Keratinocyte (primary cell): Measurements from ENCODE around the gene CMIP. TPM values are rescaled to one million over a fixed set of nuclear protein-coding genes. Genes with fewer than 3 reads are reported as not detected.

ENCODE experiments used
- DNase-seq: peaks from one replicate; pipeline ENCODE4 v3.0.0-alpha.2; 2011; ENCODE audit warnings: low read depth, missing footprints, low spot score
- FAIRE-seq: peaks from 2 replicates; lab custom pipeline; 2011; peaks lifted over from hg19 to GRCh38; lab: Jason Lieb, UNC
- H2AFZ ChIP-seq: 2 replicates; pipeline ENCODE4 v1.6.0; 2012; ENCODE audit warnings: low read length, control low read depth, inconsistent platforms; ENCODE audit not compliant: control insufficient read depth
- H3K27ac ChIP-seq: 2 replicates; pipeline ENCODE4 v1.5.1; 2011; ENCODE audit warnings: low read length; ENCODE audit not compliant: control insufficient read depth, insufficient read depth
- H3K27me3 ChIP-seq: 3 replicates; pipeline ENCODE4 v1.6.0; 2011; ENCODE audit warnings: low read length; ENCODE audit not compliant: control insufficient read depth, insufficient read depth; ENCODE audit errors: extremely low read depth
- H3K36me3 ChIP-seq, 2 experiments: 2 replicates in 1 of 2; 3 replicates in 1 of 2; pipeline ENCODE4 v1.5.1; 2011; ENCODE audit warnings: low read length in 2 of 2, mild to moderate bottlenecking in 1 of 2; ENCODE audit not compliant: control insufficient read depth in 2 of 2, insufficient read depth in 2 of 2; ENCODE audit errors: extremely low read depth in 1 of 2
- H3K4me1 ChIP-seq: 3 replicates; pipeline ENCODE4 v1.5.1; 2011; ENCODE audit warnings: low read length; ENCODE audit not compliant: control insufficient read depth, insufficient read depth; ENCODE audit errors: extremely low read depth
- H3K4me2 ChIP-seq: 3 replicates; pipeline ENCODE4 v1.6.0; 2011; ENCODE audit warnings: low read depth, low read length; ENCODE audit not compliant: control insufficient read depth, insufficient read depth; ENCODE audit errors: extremely low read depth
- H3K4me3 ChIP-seq, 3 experiments: fragments of 200-600 bp in 1 of 3; sonication (generic) in 1 of 3; 2 replicates in 2 of 3; 3 replicates in 1 of 3; pipeline ENCODE4 v1.5.1; 2011 to 2016; ENCODE audit warnings: low read length in 3 of 3, mild to moderate bottlenecking in 3 of 3, control low read depth in 2 of 3, inconsistent platforms in 1 of 3, low read depth in 1 of 3, mixed read lengths in 1 of 3, mixed run types in 1 of 3, moderate library complexity in 1 of 3; ENCODE audit not compliant: control insufficient read depth in 2 of 3, insufficient read depth in 2 of 3; ENCODE audit errors: extremely low read depth in 1 of 3
- H3K79me2 ChIP-seq: 2 replicates; pipeline ENCODE4 v1.6.0; 2012; ENCODE audit warnings: low read length; ENCODE audit not compliant: control insufficient read depth, insufficient read depth
- H3K9ac ChIP-seq: 3 replicates; pipeline ENCODE4 v1.6.0; 2011; ENCODE audit warnings: low read length; ENCODE audit not compliant: control insufficient read depth, insufficient read depth; ENCODE audit errors: extremely low read depth
- H3K9me1 ChIP-seq: 3 replicates; pipeline ENCODE4 v1.6.0; 2011; ENCODE audit warnings: low read length; ENCODE audit not compliant: control insufficient read depth, insufficient read depth; ENCODE audit errors: extremely low read depth
- H3K9me3 ChIP-seq: 2 replicates; pipeline ENCODE4 v1.5.1; 2012; ENCODE audit warnings: low read depth, low read length; ENCODE audit not compliant: control insufficient read depth
- H4K20me1 ChIP-seq: 3 replicates; pipeline ENCODE4 v1.6.0; 2011; ENCODE audit warnings: low read length; ENCODE audit not compliant: control insufficient read depth, insufficient read depth; ENCODE audit errors: extremely low read depth
- EZH2 ChIP-seq: IDR thresholded peaks from one replicate; pipeline ENCODE4 v1.6.1; 2012; ENCODE audit warnings: inconsistent platforms, mild to moderate bottlenecking, low read length, moderate library complexity
- dilution Hi-C: fragments of 300-500 bp; cut with MboI; formaldehyde crosslinking; loops from one replicate; pipeline ENCODE4 v1.7.0; 2020; ENCODE audit warnings: low sequenced_read_pairs; ENCODE audit not compliant: extremely low pct_ligation_motif_present
- polyA plus RNA-seq, 5 experiments: library from polyadenylated mRNA; depleted of rRNA in 3 of 5; stranded (reverse) in 3 of 5; stranded (forward) in 1 of 5; unstranded in 1 of 5; fragments of >200 nt; gene quantifications; 1 replicate in 1 of 5; 2 replicates in 3 of 5; 3 replicates in 1 of 5; pipeline versions ENCODE4 v1.2.1 to v1.2.3, GENCODE V29; 2011 to 2012; ENCODE audit warnings: missing spikeins in 2 of 5, low read depth in 1 of 5, low replicate concordance in 1 of 5
- TF ChIP-seq, protein P1 (sequence below), 3 experiments: IDR thresholded peaks in 1 of 3; conservative IDR thresholded peaks in 1 of 3; optimal IDR thresholded peaks in 1 of 3; 2 replicates in 2 of 3; 3 replicates in 1 of 3; pipeline versions ENCODE3 to v1.5.1; 2011; ENCODE audit warnings: low read length in 3 of 3, mild to moderate bottlenecking in 3 of 3, moderate library complexity in 2 of 3, control low read depth in 1 of 3, inconsistent platforms in 1 of 3; ENCODE audit not compliant: insufficient read depth in 2 of 3; ENCODE audit errors: extremely low read depth in 1 of 3

Gene CMIP
- polyA plus RNA-seq, 1 donor (not counting 4 experiments of a cell fraction or from before 2014, with no cell fraction given) = 5.0 TPM

GRCh38 chr16:81551821-81552304, 107.3 kb downstream of the CMIP start:
- peak overlapping the region; percentile 33 for H3K4me2 ChIP-seq
- peaks cover 8% of the 10 kb centered on the region for H3K9me1 ChIP-seq
- TF ChIP-seq, protein P1, sequence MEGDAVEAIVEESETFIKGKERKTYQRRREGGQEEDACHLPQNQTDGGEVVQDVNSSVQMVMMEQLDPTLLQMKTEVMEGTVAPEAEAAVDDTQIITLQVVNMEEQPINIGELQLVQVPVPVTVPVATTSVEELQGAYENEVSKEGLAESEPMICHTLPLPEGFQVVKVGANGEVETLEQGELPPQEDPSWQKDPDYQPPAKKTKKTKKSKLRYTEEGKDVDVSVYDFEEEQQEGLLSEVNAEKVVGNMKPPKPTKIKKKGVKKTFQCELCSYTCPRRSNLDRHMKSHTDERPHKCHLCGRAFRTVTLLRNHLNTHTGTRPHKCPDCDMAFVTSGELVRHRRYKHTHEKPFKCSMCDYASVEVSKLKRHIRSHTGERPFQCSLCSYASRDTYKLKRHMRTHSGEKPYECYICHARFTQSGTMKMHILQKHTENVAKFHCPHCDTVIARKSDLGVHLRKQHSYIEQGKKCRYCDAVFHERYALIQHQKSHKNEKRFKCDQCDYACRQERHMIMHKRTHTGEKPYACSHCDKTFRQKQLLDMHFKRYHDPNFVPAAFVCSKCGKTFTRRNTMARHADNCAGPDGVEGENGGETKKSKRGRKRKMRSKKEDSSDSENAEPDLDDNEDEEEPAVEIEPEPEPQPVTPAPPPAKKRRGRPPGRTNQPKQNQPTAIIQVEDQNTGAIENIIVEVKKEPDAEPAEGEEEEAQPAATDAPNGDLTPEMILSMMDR (optimal IDR thresholded peaks at IDR 0.05 in 1 of 3, IDR thresholded peaks at IDR 0.05 in 1 of 3, conservative IDR thresholded peaks at IDR 0.05 in 1 of 3; ENCODE audit: extremely low read depth in 1 of 3, insufficient read depth in 2 of 3, low read length in 3 of 3) = no peak
- TF ChIP-seq EZH2 = no peak
- H3K36me3 ChIP-seq = peaks cover 5 to 7% of the 10 kb centered on the region in 2 experiments
- no peak overlapping the region for H2AFZ ChIP-seq
- H3K4me1 ChIP-seq = peaks cover 48% of the 10 kb centered on the region
- no peaks in the 10 kb centered on the region for H3K27me3 ChIP-seq
- no peak overlapping the region for H3K4me3 ChIP-seq
- dilution Hi-C loops = no loop called here
- H3K9me3 ChIP-seq = no peaks in the 10 kb centered on the region
- peak overlapping the region; percentile 61 for H3K27ac ChIP-seq
- peaks cover 99% of the 10 kb centered on the region for H3K79me2 ChIP-seq
- DNase-seq (no peak), FAIRE-seq (no peak)
- H3K9ac ChIP-seq = peak overlapping the region; percentile 29
- peaks cover 3% of the 10 kb centered on the region for H4K20me1 ChIP-seq

GRCh38 chr16:81552743-81553079, 108.1 kb downstream of the CMIP start:
- DNase-seq (no peak), FAIRE-seq (no peak)
- peaks cover 5 to 8% of the 10 kb centered on the region in 2 experiments for H3K36me3 ChIP-seq
- H3K79me2 ChIP-seq = peaks cover 99% of the 10 kb centered on the region
- peak overlapping the region; percentile 64 for H3K4me2 ChIP-seq
- peaks cover 8% of the 10 kb centered on the region for H3K9me1 ChIP-seq
- H3K27me3 ChIP-seq = no peaks in the 10 kb centered on the region
- peak overlapping the region; percentile 61 for H3K27ac ChIP-seq
- no peak overlapping the region for H2AFZ ChIP-seq
- H4K20me1 ChIP-seq = peaks cover 3% of the 10 kb centered on the region
- no peak overlapping the region for H3K4me3 ChIP-seq
- no peaks in the 10 kb centered on the region for H3K9me3 ChIP-seq
- TF ChIP-seq, protein P1 (optimal IDR thresholded peaks at IDR 0.05 in 1 of 3, IDR thresholded peaks at IDR 0.05 in 1 of 3, conservative IDR thresholded peaks at IDR 0.05 in 1 of 3; ENCODE audit: extremely low read depth in 1 of 3, insufficient read depth in 2 of 3, low read length in 3 of 3) = peak in 2 of 3 experiments; percentile 8 to 17
- TF ChIP-seq EZH2 = no peak
- peak overlapping the region; percentile 66 for H3K9ac ChIP-seq
- H3K4me1 ChIP-seq = peaks cover 48% of the 10 kb centered on the region
- dilution Hi-C loops = no loop called here
